T-helper 2 cell treated with Interferon-gamma antibody and Interleukin-4, amounts not matched to agents 100 ng/mL and 5 ng/mL, for 36 hours (primary cell): ENCODE data around the gene ASMTL. TPM values are rescaled to one million over a fixed set of nuclear protein-coding genes. Genes with fewer than 3 reads are reported as not detected.
"Not testable (repeated sequence)": the region's sequence is repeated elsewhere in the genome, so short reads cannot be mapped to it uniquely, and the experiment has no call there.

Experiments used
- intact Hi-C: fragments of 100-400 bp; cut with micrococcal nuclease; formaldehyde crosslinking; loops from one replicate; pipeline ENCODE4 v1.15.1; 2023
- total RNA-seq: library from RNA; stranded (reverse); gene quantifications from 2 replicates; pipeline ENCODE4 v1.2.3, GENCODE V29; 2022

Gene ASMTL
- total RNA-seq, 1 donor from 2014 or later = 44.3 TPM

- intact Hi-C loops = loop anchor here (1.0 to 5.0 kb wide), 3 partner anchors 145 to 1111 kb away; partner anchors contain the start of genes DHRSX, PPP2R3B and ZBED1
These were observed 61.4 kb downstream of the ASMTL start for GRCh38 chrX:1391370-1391706.

DNA sequence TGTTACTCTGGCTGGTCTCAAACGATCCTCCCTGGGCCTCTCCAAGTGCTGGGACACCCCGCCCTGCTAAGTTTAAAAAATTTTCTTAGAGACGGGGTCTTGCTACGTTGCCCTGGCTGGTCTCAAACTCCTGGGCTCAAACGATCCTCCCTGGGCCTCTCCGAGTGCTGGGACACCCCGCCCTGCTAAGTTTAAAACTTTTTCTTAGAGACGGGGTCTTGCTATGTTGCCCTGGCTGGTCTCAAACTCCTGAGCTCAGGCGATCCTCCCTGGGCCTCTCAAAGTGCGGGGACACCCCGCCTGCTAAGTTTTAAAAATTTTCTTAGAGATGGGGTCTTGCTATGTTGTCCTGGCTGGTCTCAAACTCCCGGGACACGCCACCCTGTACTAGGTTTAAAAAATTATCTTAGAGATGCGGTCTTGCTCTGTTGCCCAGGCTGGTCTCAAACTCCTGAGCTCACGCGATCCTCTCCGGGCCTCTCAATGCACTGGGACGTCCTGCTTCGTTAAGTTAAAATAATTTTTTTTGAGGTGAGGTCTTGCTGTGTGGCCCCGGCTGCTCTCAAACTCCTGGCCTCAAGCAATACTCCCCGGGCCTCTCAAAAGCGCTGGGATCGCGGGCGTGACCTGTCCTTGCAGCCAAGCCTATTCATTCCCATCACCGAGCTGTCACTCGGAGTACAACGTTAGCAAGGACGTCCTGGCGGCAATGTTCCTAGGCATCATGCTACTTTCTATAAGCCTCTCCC lies 61.9 kb downstream of the ASMTL start:
- intact Hi-C loops = loop anchor here (1.0 to 5.0 kb wide), 3 partner anchors 146 to 1112 kb away; partner anchors contain the start of genes DHRSX, PPP2R3B and ZBED1

DNA sequence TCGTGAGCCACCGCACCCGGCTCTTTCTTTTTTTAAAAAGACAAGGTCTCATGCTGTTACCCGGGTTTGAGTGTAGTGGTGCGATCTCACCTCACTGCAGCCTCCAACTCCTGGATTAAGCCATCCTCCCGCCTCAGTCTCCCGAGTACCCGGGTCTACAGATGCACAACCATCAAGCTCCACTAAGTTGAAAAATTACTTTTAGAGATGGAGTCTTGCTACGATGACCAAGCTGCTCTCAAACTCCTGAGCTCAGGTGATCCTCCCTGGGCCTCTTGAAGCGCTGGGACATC lies 62.8 kb downstream of the ASMTL start:
- intact Hi-C loops = loop anchor here (5.0 kb wide), 2 partner anchors 1003 to 1112 kb away; partner anchors contain the start of genes DHRSX, PPP2R3B and ZBED1

DNA sequence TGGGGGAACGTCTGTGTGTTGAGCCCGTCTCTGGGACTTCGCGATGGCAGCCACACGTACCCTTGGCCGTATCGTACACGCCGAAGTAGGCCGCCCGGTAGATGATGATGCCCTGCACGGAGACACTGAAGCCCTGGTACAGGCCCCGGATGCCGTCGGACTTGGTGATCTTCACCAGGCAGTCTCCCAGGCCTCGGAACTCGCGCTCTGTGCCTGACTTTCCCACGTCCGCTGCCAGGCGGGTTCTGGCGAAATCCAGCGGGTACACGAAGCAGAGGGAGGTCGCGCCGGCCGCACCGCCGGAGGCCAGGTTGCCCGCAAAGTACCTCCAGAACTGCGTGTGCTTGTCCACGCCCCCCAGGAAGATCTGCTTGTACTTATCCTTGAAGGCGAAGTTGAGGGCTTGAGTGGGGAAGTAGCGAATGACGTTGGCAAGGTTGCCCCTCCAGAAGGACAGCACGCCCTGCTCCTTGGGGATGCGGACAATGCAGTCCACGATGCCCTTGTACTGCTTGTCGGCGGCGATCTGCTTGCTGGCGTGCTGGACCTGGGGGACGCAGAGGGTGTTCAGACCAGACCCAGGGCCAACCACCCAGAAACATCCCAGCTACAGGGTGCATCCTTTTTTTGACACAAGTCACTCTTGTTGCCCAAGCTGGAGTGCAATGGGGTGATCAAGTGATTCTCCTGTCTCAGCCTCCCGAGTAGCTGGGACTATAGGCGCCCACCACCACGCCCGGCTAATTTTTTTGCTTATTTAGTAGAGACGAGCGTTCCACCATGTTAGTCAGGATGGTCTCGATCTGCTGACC lies 63.3 kb downstream of the ASMTL start:
- intact Hi-C loops = no loop called here

DNA sequence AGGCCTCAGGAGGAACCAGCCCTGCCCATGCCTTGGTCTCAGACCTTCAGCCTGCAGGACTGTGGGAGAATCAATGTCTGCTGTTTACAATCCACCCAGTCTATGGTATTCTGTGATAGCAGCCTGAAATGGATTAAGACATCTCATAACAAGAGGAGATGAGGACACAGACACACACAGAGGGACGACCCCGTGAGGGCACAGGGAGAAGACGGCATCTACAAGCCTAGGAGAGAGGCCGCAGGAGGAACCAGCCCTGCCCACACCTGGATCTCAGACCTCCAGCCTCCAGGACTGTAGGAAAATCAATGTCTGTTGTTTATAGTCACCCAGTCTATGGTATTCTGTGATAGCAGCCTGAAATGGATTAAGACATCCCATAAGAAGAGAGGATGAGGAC lies 64.1 kb downstream of the ASMTL start:
- intact Hi-C loops = no loop called here

GRCh38 chrX:1387141-1387776 lies 65.5 kb downstream of the ASMTL start:
- intact Hi-C loops = no loop called here

GRCh38 chrX:1386338-1387127 lies 66.2 kb downstream of the ASMTL start:
- intact Hi-C loops = no loop called here

- intact Hi-C loops = no loop called here
These were observed 67.2 kb downstream of the ASMTL start for GRCh38 chrX:1385253-1386223.

DNA sequence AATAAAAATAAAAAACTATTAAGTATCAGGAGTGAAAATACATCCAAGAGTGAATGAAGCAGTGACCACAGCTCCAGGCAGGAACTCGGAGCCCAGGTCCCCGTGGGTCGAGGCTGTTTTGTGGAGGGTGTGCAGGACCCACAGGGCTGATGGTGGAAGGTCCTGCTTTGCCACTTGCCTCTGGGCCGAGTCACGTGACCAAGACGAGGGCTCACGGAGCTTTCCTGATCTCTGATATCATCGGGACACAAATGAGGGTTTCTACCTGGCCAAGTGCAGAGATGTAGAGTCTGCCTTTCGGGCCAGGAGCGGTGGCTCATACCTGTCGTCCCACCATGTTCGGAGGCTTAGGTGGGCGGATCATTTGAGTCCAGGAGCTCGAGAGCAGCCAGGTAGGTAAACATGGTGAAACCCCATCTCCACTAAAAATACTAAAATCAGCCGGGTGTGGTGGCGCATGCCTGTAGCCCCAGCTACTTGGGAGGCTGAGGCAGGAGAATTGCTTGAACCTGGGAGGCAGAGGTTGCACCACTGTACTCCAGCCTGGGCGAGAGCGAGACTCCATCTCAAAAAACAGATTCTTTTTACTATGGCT lies 68.0 kb downstream of the ASMTL start:
- intact Hi-C loops = no loop called here

DNA sequence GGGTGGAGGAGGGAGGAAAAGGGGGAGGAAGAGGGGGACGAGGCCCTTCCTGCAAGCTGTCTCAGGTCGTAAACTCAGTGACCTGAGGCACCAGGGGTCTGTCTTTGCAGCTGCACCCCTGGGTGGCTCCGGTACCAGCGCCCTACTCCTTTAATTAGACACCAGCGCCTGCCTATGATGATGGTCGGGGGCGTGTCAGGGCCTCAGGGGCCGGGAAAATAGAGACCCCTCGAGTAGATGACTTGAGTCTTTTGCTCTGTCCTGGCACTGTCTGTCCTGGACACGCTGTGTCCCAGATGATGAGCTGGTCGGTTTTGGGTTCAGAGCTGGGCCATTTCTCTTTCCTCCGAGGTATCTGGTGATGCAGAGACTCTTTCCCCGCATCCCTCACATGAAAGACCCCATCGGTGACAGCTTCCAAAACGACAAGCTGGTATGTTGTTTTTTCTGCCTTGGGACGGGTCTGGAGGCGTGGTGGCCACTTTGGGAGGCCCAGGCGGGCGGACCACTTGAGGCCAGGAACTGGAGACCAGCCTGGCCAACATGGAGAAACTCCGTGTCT lies 72.0 kb downstream of the ASMTL start:
- intact Hi-C loops = no loop called here

- intact Hi-C loops = no loop called here
These were observed 74.4 kb downstream of the ASMTL start for GRCh38 chrX:1378306-1378759.

DNA sequence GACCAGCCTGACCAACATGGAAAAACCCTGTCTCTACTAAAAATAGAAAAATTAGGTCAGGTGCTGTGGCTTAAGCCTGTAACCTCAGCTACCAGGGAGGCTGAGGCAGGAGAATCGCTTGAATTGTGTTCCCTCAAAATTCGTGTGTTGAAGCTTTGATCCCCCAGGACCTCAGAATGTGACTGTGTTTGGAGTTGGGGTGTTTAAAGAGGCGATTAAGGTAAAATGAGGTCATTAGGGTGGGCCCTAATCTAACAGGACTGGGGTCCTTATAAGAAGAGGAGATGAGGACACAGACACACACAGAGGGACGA lies 84.4 kb downstream of the ASMTL start:
- intact Hi-C loops = no loop called here

DNA sequence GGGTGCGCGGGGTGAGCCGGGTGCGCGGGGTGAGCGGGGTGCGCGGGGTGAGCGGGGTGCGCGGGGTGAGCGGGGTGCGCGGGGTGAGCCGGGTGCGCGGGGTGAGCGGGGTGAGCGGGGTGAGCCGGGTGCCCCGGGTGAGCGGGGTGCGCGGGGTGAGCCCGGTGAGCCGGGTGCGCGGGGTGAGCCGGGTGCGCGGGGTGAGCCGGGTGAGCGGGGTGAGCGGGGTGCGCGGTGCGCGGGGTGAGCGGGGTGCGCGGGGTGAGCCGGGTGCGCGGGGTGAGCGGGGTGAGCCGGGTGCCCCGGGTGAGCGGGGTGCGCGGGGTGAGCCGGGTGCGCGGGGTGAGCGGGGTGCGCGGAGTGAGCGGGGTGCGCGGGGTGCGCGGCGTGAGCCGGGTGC lies 86.3 kb downstream of the ASMTL start:
- intact Hi-C loops = not testable (repeated sequence)

GRCh38 chrX:1361910-1362309 lies 90.8 kb downstream of the ASMTL start:
- intact Hi-C loops = no loop called here

GRCh38 chrX:1361275-1361674 lies 91.4 kb downstream of the ASMTL start:
- intact Hi-C loops = no loop called here

DNA sequence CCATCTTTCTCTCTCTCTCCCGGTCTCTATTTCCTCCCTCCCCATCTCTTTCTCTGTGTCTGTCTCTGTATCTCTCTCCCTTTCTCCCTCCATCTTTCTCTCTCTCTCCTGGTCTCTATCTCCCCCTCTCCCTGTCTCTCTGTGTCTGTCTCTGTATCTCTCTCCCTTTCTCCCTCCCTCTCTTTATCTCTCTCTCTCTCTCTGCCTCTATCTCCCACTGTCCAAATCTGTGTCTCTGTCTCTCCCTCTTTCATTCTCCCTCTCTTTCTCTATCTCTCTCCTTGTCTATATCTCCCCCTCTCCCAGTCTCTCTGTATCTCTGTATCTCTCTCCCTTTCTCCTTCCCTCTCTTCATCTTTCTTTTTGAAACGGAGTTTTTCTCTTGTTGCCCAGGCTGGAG lies 92.5 kb downstream of the ASMTL start:
- intact Hi-C loops = no loop called here

GRCh38 chrX:1359477-1359873 lies 93.2 kb downstream of the ASMTL start:
- intact Hi-C loops = no loop called here

DNA sequence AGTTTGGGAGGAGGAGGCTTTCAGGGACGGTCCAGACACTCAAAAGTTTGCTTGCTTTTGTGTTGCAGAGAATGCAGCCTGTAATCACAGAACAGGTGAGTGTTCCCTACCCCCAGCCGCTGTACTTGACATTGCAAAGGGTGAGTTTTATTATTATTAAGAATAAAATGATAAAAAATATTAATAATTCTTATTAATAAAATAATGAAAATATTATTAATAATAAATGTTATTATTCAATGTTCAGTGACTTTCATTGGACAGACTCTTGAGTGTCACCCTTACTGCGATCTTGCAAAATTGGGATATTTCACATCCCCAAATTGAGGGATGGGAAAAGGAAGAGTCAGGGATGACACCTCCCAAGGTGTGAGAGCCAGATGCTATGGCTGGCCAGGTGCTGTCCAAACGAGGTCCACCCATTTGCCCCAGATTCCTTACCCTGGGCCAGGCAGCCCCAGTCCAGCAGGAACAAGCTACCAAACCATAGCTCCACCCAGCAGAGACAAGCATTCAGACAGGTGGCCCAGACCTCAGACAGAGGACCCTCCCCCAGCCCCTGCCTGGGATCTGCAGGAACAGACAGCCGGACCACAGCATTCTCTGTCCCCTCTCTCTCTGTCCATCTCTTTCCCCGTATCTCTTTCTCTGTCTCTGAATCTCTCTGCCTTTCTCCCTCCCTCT lies 93.8 kb downstream of the ASMTL start:
- intact Hi-C loops = no loop called here

GRCh38 chrX:1357993-1358392 lies 94.7 kb downstream of the ASMTL start:
- intact Hi-C loops = no loop called here
